ENCODE results near the gene COL19A1. TPM values are rescaled to one million over a fixed set of nuclear protein-coding genes. Genes with fewer than 3 reads are reported as not detected.

The COL19A1 gene
- total RNA-seq, 2 donors from 2014 or later, result 0.07 TPM; not detected in 1

- Histone ChIP-seq H3K4me3 (no peak overlapping the region), H3K36me3 (no peaks in the 10 kb centered on the region), H3K27ac (no peak overlapping the region), H3K9me3 (no peaks in the 10 kb centered on the region), H3K27me3 (replicated peaks; ENCODE audit: insufficient read depth) (no peaks in the 10 kb centered on the region), H3K4me1 (ENCODE audit: control insufficient read depth in 1 of 2, low read depth in 2 of 2) (no peaks in the 10 kb centered on the region)
- TF ChIP-seq CTCF (IDR thresholded peaks at IDR 0.05), result no peak
- no peak for DNase-seq (ENCODE audit: low spot score)
- ATAC-seq (ENCODE audit: insufficient number of reproducible peaks, low FRiP score, low read depth), result no peak
These were observed 206.3 kb downstream of the COL19A1 start for GRCh38 chr6:70072540-70073179.

GRCh38 chr6:70073637-70074036 lies 207.3 kb downstream of the COL19A1 start:
- H3K9me3 ChIP-seq, result no peaks in the 10 kb centered on the region
- DNase-seq (ENCODE audit: low spot score) (no peak), ATAC-seq (ENCODE audit: insufficient number of reproducible peaks, low FRiP score, low read depth) (no peak)
- H3K4me1 ChIP-seq (ENCODE audit: control insufficient read depth in 1 of 2, low read depth in 2 of 2), result no peaks in the 10 kb centered on the region
- H3K36me3 ChIP-seq, result no peaks in the 10 kb centered on the region
- no peaks in the 10 kb centered on the region for H3K27me3 ChIP-seq (replicated peaks; ENCODE audit: insufficient read depth)
- no peak overlapping the region for H3K4me3 ChIP-seq
- H3K27ac ChIP-seq, result no peak overlapping the region
- TF ChIP-seq CTCF (IDR thresholded peaks at IDR 0.05), result no peak

- Histone ChIP-seq H3K9me3 (no peaks in the 10 kb centered on the region), H3K27ac (no peak overlapping the region), H3K4me1 (ENCODE audit: control insufficient read depth in 1 of 2, low read depth in 2 of 2) (no peaks in the 10 kb centered on the region), H3K4me3 (no peak overlapping the region), H3K36me3 (no peaks in the 10 kb centered on the region), H3K27me3 (replicated peaks; ENCODE audit: insufficient read depth) (no peaks in the 10 kb centered on the region)
- TF ChIP-seq CTCF (IDR thresholded peaks at IDR 0.05), result no peak
- ATAC-seq (ENCODE audit: insufficient number of reproducible peaks, low FRiP score, low read depth) (no peak), DNase-seq (ENCODE audit: low spot score) (no peak)
These were observed 212.9 kb downstream of the COL19A1 start for GRCh38 chr6:70079241-70079640.

- Histone ChIP-seq H3K27me3 (replicated peaks; ENCODE audit: insufficient read depth) (no peaks in the 10 kb centered on the region), H3K36me3 (no peaks in the 10 kb centered on the region), H3K27ac (no peak overlapping the region), H3K9me3 (no peaks in the 10 kb centered on the region), H3K4me1 (ENCODE audit: control insufficient read depth in 1 of 2, low read depth in 2 of 2) (no peaks in the 10 kb centered on the region), H3K4me3 (no peak overlapping the region)
- DNase-seq (ENCODE audit: low spot score) (no peak), ATAC-seq (ENCODE audit: insufficient number of reproducible peaks, low FRiP score, low read depth) (no peak)
- TF ChIP-seq CTCF (IDR thresholded peaks at IDR 0.05), result no peak
These were observed 214.2 kb downstream of the COL19A1 start for GRCh38 chr6:70080443-70081070.

GRCh38 chr6:70082830-70083229 lies 216.5 kb downstream of the COL19A1 start:
- ATAC-seq (ENCODE audit: insufficient number of reproducible peaks, low FRiP score, low read depth) (no peak), DNase-seq (ENCODE audit: low spot score) (no peak)
- Histone ChIP-seq H3K9me3 (no peaks in the 10 kb centered on the region), H3K36me3 (no peaks in the 10 kb centered on the region), H3K27ac (no peak overlapping the region), H3K4me3 (no peak overlapping the region), H3K4me1 (ENCODE audit: control insufficient read depth in 1 of 2, low read depth in 2 of 2) (no peaks in the 10 kb centered on the region), H3K27me3 (replicated peaks; ENCODE audit: insufficient read depth) (no peaks in the 10 kb centered on the region)
- TF ChIP-seq CTCF (IDR thresholded peaks at IDR 0.05), result no peak

All from thoracic aorta (tissue), 2 donors.